Neural progenitor cell (in vitro differentiated cells): ENCODE data around the gene LILRB3. TPM values are rescaled to one million over a fixed set of nuclear protein-coding genes. Genes with fewer than 3 reads are reported as not detected.
"Not testable (repeated sequence)": the region's sequence is repeated elsewhere in the genome, so short reads cannot be mapped to it uniquely, and the experiment has no call there.

Experiments
- DNase-seq: peaks from one replicate; pipeline ENCODE4 v3.0.0-alpha.2; 2016; ENCODE audit warnings: low spot score
- H2AFZ ChIP-seq: fragments of 200-600 bp; sonication (generic); replicated peaks from 2 replicates; pipeline ENCODE4 v1.6.1; 2016; ENCODE audit warnings: antibody characterized with exemption
- H3F3A ChIP-seq: fragments of 200-600 bp; sonication (generic); 2 replicates; pipeline ENCODE4 v1.6.1; 2016; ENCODE audit warnings: antibody characterized with exemption, low read depth
- H3K27ac ChIP-seq: fragments of 200-600 bp; sonication (generic); 2 replicates; pipeline ENCODE4 v1.5.1; 2016; ENCODE audit warnings: mild to moderate bottlenecking
- H3K27me3 ChIP-seq: fragments of 200-600 bp; sonication (generic); 2 replicates; pipeline ENCODE4 v1.6.1; 2016; ENCODE audit warnings: mild to moderate bottlenecking, moderate library complexity
- H3K36me3 ChIP-seq: fragments of 200-600 bp; sonication (generic); 2 replicates; pipeline ENCODE4 v1.5.1; 2016
- H3K4me1 ChIP-seq: fragments of 200-600 bp; sonication (generic); 2 replicates; pipeline ENCODE4 v1.6.1; 2016; ENCODE audit warnings: mixed run types
- H3K4me2 ChIP-seq: fragments of 200-600 bp; sonication (generic); 2 replicates; pipeline ENCODE4 v1.6.1; 2016
- H3K4me3 ChIP-seq: fragments of 200-600 bp; sonication (generic); 2 replicates; pipeline ENCODE4 v1.5.1; 2016
- H3K79me2 ChIP-seq: fragments of 200-600 bp; sonication (generic); 2 replicates; pipeline ENCODE4 v1.6.1; 2016; ENCODE audit warnings: low read depth
- H3K9ac ChIP-seq: fragments of 200-600 bp; sonication (generic); 2 replicates; pipeline ENCODE4 v1.6.1; 2016
- H3K9me3 ChIP-seq: fragments of 200-600 bp; sonication (generic); 2 replicates; pipeline ENCODE4 v1.5.1; 2016; ENCODE audit warnings: low read depth
- H4K20me1 ChIP-seq: fragments of 200-600 bp; sonication (generic); 2 replicates; pipeline ENCODE4 v1.6.1; 2016; ENCODE audit warnings: low read depth
- H3K27ac Mint-ChIP-seq: 3 replicates; pipeline ENCODE4 v1.8.0; 2021; ENCODE audit warnings: mixed read lengths
- H3K27me3 Mint-ChIP-seq: 2 replicates; pipeline ENCODE4 v1.8.0; 2022; ENCODE audit warnings: low read depth, mild to moderate bottlenecking, inconsistent platforms, moderate library complexity, mixed read lengths; ENCODE audit not compliant: insufficient read depth
- H3K36me3 Mint-ChIP-seq: 3 replicates; pipeline ENCODE4 v1.8.0; 2021; ENCODE audit warnings: mixed read lengths
- H3K4me1 Mint-ChIP-seq: 3 replicates; pipeline ENCODE4 v1.8.0; 2021; ENCODE audit warnings: mixed read lengths
- H3K4me3 Mint-ChIP-seq: 3 replicates; pipeline ENCODE4 v1.8.0; 2021; ENCODE audit warnings: mild to moderate bottlenecking, moderate library complexity, mixed read lengths
- H3K9me3 Mint-ChIP-seq: 3 replicates; pipeline ENCODE4 v1.8.0; 2020; ENCODE audit warnings: mixed read lengths
- CTCF ChIP-seq: fragments of 200-600 bp; sonication (generic); IDR thresholded peaks from 2 replicates; pipeline ENCODE4 v1.5.1; 2017; ENCODE audit warnings: antibody characterized with exemption, mild to moderate bottlenecking
- EZH2 ChIP-seq: fragments of 200-600 bp; sonication (generic); IDR thresholded peaks from 2 replicates; pipeline ENCODE4 v1.6.1; 2017; ENCODE audit warnings: antibody characterized with exemption, mild to moderate bottlenecking, moderate library complexity
- EZH2phosphoT487 ChIP-seq: fragments of 200-600 bp; sonication (generic); IDR thresholded peaks from 2 replicates; pipeline ENCODE4 v1.6.1; 2017; ENCODE audit warnings: antibody characterized with exemption
- total RNA-seq: library from RNA; depleted of rRNA; stranded (reverse); fragments of >200 nt; gene quantifications from 2 replicates; pipeline ENCODE4 v1.2.3, GENCODE V29; 2015; ENCODE audit warnings: low replicate concordance

LILRB3 gene
- total RNA-seq, 1 donor from 2014 or later: not detected

GRCh38 chr19:54188215-54188871 is 34.5 kb downstream of the LILRB3 start:
- TF ChIP-seq CTCF (no peak), EZH2 (no peak), EZH2phosphoT487 (no peak)
- peaks cover 26% of the 10 kb centered on the region for H3K27me3 Mint-ChIP-seq
- DNase-seq: peak; percentile 53
- H3K9me3 Mint-ChIP-seq: no peaks in the 10 kb centered on the region
- Histone ChIP-seq H3K79me2 (peaks cover 37% of the 10 kb centered on the region), H3K27me3 (no peaks in the 10 kb centered on the region), H4K20me1 (peaks cover 21% of the 10 kb centered on the region), H3K36me3 (peaks cover 3% of the 10 kb centered on the region), H2AFZ (no peak overlapping the region), H3K9me3 (no peaks in the 10 kb centered on the region), H3K27ac (no peak overlapping the region), H3F3A (peaks cover 21% of the 10 kb centered on the region), H3K9ac (peak overlapping the region; percentile 78), H3K4me3 (peak overlapping the region; percentile 80), H3K4me1 (peaks cover 16% of the 10 kb centered on the region), H3K4me2 (peak overlapping the region; percentile 88)
- peak overlapping the region; percentile 92 for H3K27ac Mint-ChIP-seq
- peaks cover 22% of the 10 kb centered on the region for H3K4me1 Mint-ChIP-seq
- peaks cover 18% of the 10 kb centered on the region for H3K36me3 Mint-ChIP-seq
- H3K4me3 Mint-ChIP-seq: peak overlapping the region; percentile 92

GRCh38 chr19:54186934-54187381 is 35.8 kb downstream of the LILRB3 start:
- no peak for DNase-seq
- H3K4me1 Mint-ChIP-seq: peaks cover 14% of the 10 kb centered on the region
- Histone ChIP-seq H3F3A (peaks cover 16% of the 10 kb centered on the region), H3K4me2 (no peak overlapping the region), H2AFZ (no peak overlapping the region), H3K4me1 (peaks cover 9% of the 10 kb centered on the region), H3K4me3 (no peak overlapping the region), H3K36me3 (no peaks in the 10 kb centered on the region), H3K9me3 (no peaks in the 10 kb centered on the region), H3K9ac (no peak overlapping the region), H3K27ac (no peak overlapping the region), H3K27me3 (no peaks in the 10 kb centered on the region), H3K79me2 (peaks cover 23% of the 10 kb centered on the region), H4K20me1 (peaks cover 14% of the 10 kb centered on the region)
- peaks cover 22% of the 10 kb centered on the region for H3K27me3 Mint-ChIP-seq
- no peaks in the 10 kb centered on the region for H3K9me3 Mint-ChIP-seq
- H3K27ac Mint-ChIP-seq: peak overlapping the region; percentile 33
- H3K4me3 Mint-ChIP-seq: peak overlapping the region; percentile 92
- no peak for TF ChIP-seq CTCF
- H3K36me3 Mint-ChIP-seq: peaks cover 15% of the 10 kb centered on the region

GRCh38 chr19:54186351-54186750 is 36.5 kb downstream of the LILRB3 start:
- Histone ChIP-seq H3F3A (peaks cover 10% of the 10 kb centered on the region), H3K27me3 (no peaks in the 10 kb centered on the region), H3K4me3 (no peak overlapping the region), H3K4me1 (peaks cover 5% of the 10 kb centered on the region), H2AFZ (no peak overlapping the region), H3K79me2 (peaks cover 21% of the 10 kb centered on the region), H3K36me3 (no peaks in the 10 kb centered on the region), H4K20me1 (peaks cover 8% of the 10 kb centered on the region), H3K9ac (no peak overlapping the region), H3K27ac (no peak overlapping the region), H3K4me2 (no peak overlapping the region), H3K9me3 (no peaks in the 10 kb centered on the region)
- peaks cover 22% of the 10 kb centered on the region for H3K27me3 Mint-ChIP-seq
- H3K9me3 Mint-ChIP-seq: no peaks in the 10 kb centered on the region
- no peak for TF ChIP-seq EZH2phosphoT487
- peaks cover 10% of the 10 kb centered on the region for H3K4me1 Mint-ChIP-seq
- no peak for DNase-seq
- H3K36me3 Mint-ChIP-seq: peaks cover 15% of the 10 kb centered on the region
- H3K4me3 Mint-ChIP-seq: no peak overlapping the region
- H3K27ac Mint-ChIP-seq: peak overlapping the region; percentile 46

GRCh38 chr19:54183431-54183830 is 39.4 kb downstream of the LILRB3 start:
- H3K4me1 Mint-ChIP-seq: peaks cover 29% of the 10 kb centered on the region
- no peak for TF ChIP-seq CTCF
- H4K20me1 ChIP-seq: peaks cover 28% of the 10 kb centered on the region
- no peaks in the 10 kb centered on the region for H3K27me3 ChIP-seq
- H3K27me3 Mint-ChIP-seq: peaks cover 13% of the 10 kb centered on the region
- H3K79me2 ChIP-seq: peaks cover 15% of the 10 kb centered on the region
- no peak overlapping the region for H3K27ac Mint-ChIP-seq
- no peak overlapping the region for H3K4me2 ChIP-seq
- no peak for DNase-seq
- no peaks in the 10 kb centered on the region for H3K36me3 ChIP-seq
- peaks cover 17% of the 10 kb centered on the region for H3F3A ChIP-seq
- H3K9me3 ChIP-seq: no peaks in the 10 kb centered on the region
- H3K4me3 Mint-ChIP-seq: no peak overlapping the region
- no peak overlapping the region for H3K27ac ChIP-seq
- no peak overlapping the region for H3K4me3 ChIP-seq
- H3K4me1 ChIP-seq: peaks cover 9% of the 10 kb centered on the region
- H3K9me3 Mint-ChIP-seq: no peaks in the 10 kb centered on the region
- no peak overlapping the region for H2AFZ ChIP-seq
- H3K9ac ChIP-seq: no peak overlapping the region
- H3K36me3 Mint-ChIP-seq: peaks cover 17% of the 10 kb centered on the region

DNA sequence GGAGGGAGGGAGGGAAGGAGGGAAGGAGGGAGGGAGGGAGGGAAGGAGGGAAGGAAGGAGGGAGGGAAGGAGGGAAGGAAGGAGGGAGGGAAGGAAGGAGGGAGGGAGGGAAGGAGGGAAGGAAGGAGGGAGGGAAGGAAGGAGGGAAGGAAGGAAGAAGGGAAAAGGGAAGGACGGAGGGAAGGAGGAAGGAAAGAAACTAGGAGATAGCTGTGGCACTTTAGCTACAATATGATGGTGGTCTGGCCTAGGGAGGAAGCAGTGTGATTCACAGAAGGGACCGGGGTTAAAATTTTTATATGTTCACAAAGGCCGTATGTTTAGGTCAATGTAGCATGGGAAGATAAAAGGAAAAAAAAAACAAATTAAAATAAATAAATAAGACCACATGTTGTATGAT is 40.9 kb downstream of the LILRB3 start:
- not testable (repeated sequence) for H3K27ac ChIP-seq, H3K36me3 ChIP-seq, H3K9ac ChIP-seq, H3K9me3 ChIP-seq, H3K4me1 ChIP-seq, H3K4me2 ChIP-seq, H3K27me3 Mint-ChIP-seq, H3K4me3 Mint-ChIP-seq, H3K4me3 ChIP-seq, H3K27ac Mint-ChIP-seq, H3K79me2 ChIP-seq, H2AFZ ChIP-seq, H3K27me3 ChIP-seq, H3K9me3 Mint-ChIP-seq, DNase-seq
- H3F3A ChIP-seq: peaks cover 17% of the 10 kb centered on the region
- peaks cover 24% of the 10 kb centered on the region for H3K4me1 Mint-ChIP-seq
- H4K20me1 ChIP-seq: peaks cover 21% of the 10 kb centered on the region
- peaks cover 18% of the 10 kb centered on the region for H3K36me3 Mint-ChIP-seq
